IMR-90 (cell line): ENCODE measurements around the gene BET1L. TPM values are rescaled to one million over a fixed set of nuclear protein-coding genes. Genes with fewer than 3 reads are reported as not detected.

ENCODE experiments used
- ATAC-seq: fragments of 200-7000 bp; cut with Tn5 transposase; 2 replicates; pipeline ENCODE4 v1.9.1; 2020; ENCODE audit warnings: low read depth, mild to moderate bottlenecking, moderate library complexity
- BruUV-seq: library from RNA; stranded (reverse); fragments of 400-500 nt; replicated peaks from 2 replicates; lab custom pipeline; 2021; lab: Mats Ljungman, UMichigan
- CTCF ChIA-PET: fragments of 300-600 bp; formaldehyde crosslinking; extraction: SDS; loops from one replicate; lab custom pipeline; 2021; ENCODE audit warnings: antibody characterized with exemption; lab: Yijun Ruan, JAX
- POLR2A ChIA-PET: fragments of 300-600 bp; sonication (Branson Sonifier 250); formaldehyde crosslinking; loops from one replicate; lab custom pipeline; 2022; ENCODE audit warnings: antibody characterized with exemption; ENCODE audit not compliant: unreplicated experiment; lab: Charles Lee
- DNase-seq: peaks from one replicate; pipeline ENCODE4 v3.0.0; 2013
- H2AFZ ChIP-seq: replicated peaks from 2 replicates; pipeline ENCODE3; 2013; ENCODE audit warnings: low read length, mild to moderate bottlenecking; ENCODE audit not compliant: poor library complexity
- H2AK5ac ChIP-seq: 2 replicates; pipeline ENCODE4 v1.6.1; 2013; ENCODE audit warnings: low read depth, low read length, inconsistent platforms
- H2AK9ac ChIP-seq: replicated peaks from 2 replicates; pipeline ENCODE3; 2013; ENCODE audit warnings: mild to moderate bottlenecking, low read depth, low read length, moderate library complexity; ENCODE audit not compliant: poor library complexity
- H2BK120ac ChIP-seq: 2 replicates; pipeline ENCODE4 v1.6.1; 2013; ENCODE audit warnings: low read depth, low read length, inconsistent platforms
- H2BK15ac ChIP-seq: 3 replicates; pipeline ENCODE4 v1.6.1; 2013; ENCODE audit warnings: low read depth, low read length, inconsistent platforms
- H2BK20ac ChIP-seq: 2 replicates; pipeline ENCODE4 v1.6.1; 2013; ENCODE audit warnings: low read depth, mild to moderate bottlenecking, inconsistent platforms, low read length, moderate library complexity
- H2BK5ac ChIP-seq: 2 replicates; pipeline ENCODE4 v1.6.1; 2013; ENCODE audit warnings: mild to moderate bottlenecking, low read depth, low read length, inconsistent platforms; ENCODE audit not compliant: poor library complexity, severe bottlenecking
- H3K14ac ChIP-seq: replicated peaks from 2 replicates; pipeline ENCODE4 v1.6.1; 2013; ENCODE audit warnings: low read depth, low read length, inconsistent platforms
- H3K18ac ChIP-seq: 2 replicates; pipeline ENCODE4 v1.6.1; 2013; ENCODE audit warnings: low read depth, low read length, control low read depth
- H3K23ac ChIP-seq: 2 replicates; pipeline ENCODE4 v1.6.1; 2013; ENCODE audit warnings: low read depth, low read length, inconsistent platforms
- H3K27ac ChIP-seq: 2 replicates; pipeline ENCODE4 v1.5.1; 2013; ENCODE audit warnings: mild to moderate bottlenecking, control low read depth, low read length; ENCODE audit not compliant: insufficient read depth
- H3K27me3 ChIP-seq: 2 replicates; pipeline ENCODE4 v1.6.1; 2013; ENCODE audit warnings: low read length; ENCODE audit not compliant: control insufficient read depth, insufficient read depth
- H3K36me3 ChIP-seq: 2 replicates; pipeline ENCODE4 v1.6.1; 2013; ENCODE audit warnings: low read length, mixed read lengths; ENCODE audit not compliant: control insufficient read depth, insufficient read depth
- H3K4ac ChIP-seq: 2 replicates; pipeline ENCODE4 v1.6.1; 2013; ENCODE audit warnings: low read depth, low read length, inconsistent platforms
- H3K4me1 ChIP-seq: 2 replicates; pipeline ENCODE4 v1.6.1; 2013; ENCODE audit warnings: low read length, mixed read lengths; ENCODE audit not compliant: control insufficient read depth, insufficient read depth
- H3K4me2 ChIP-seq: 2 replicates; pipeline ENCODE4 v1.6.1; 2013; ENCODE audit warnings: low read depth, mild to moderate bottlenecking, control low read depth, low read length, moderate library complexity
- H3K4me3 ChIP-seq: 2 replicates; pipeline ENCODE4 v1.5.1; 2013; ENCODE audit warnings: low read depth, mild to moderate bottlenecking, control low read depth, low read length, moderate library complexity; ENCODE audit not compliant: insufficient read depth
- H3K56ac ChIP-seq: 2 replicates; pipeline ENCODE4 v1.6.1; 2013; ENCODE audit warnings: low read length, inconsistent platforms; ENCODE audit not compliant: insufficient read depth; ENCODE audit errors: extremely low read depth
- H3K79me1 ChIP-seq, 2 experiments: 2 replicates each; pipeline ENCODE4 v1.6.1; 2013; ENCODE audit warnings: low read length in 2 of 2, inconsistent platforms in 1 of 2, low read depth in 1 of 2
- H3K9ac ChIP-seq: 2 replicates; pipeline ENCODE4 v1.6.1; 2013; ENCODE audit warnings: low read depth, low read length, control low read depth
- H3K9me1 ChIP-seq: 2 replicates; pipeline ENCODE4 v1.6.1; 2013; ENCODE audit warnings: low read length, inconsistent platforms; ENCODE audit not compliant: insufficient read depth
- H3K9me3 ChIP-seq: 2 replicates; pipeline ENCODE4 v1.6.1; 2013; ENCODE audit warnings: low read length; ENCODE audit not compliant: control insufficient read depth, insufficient read depth
- H4K20me1 ChIP-seq: 2 replicates; pipeline ENCODE4 v1.6.1; 2013; ENCODE audit warnings: low read length, inconsistent platforms; ENCODE audit not compliant: insufficient read depth
- H4K5ac ChIP-seq: 2 replicates; pipeline ENCODE4 v1.6.1; 2013; ENCODE audit warnings: mild to moderate bottlenecking, low read depth, low read length, control low read depth
- H4K8ac ChIP-seq, 2 experiments: 2 replicates each; pipeline ENCODE4 v1.6.1; 2013; ENCODE audit warnings: low read depth in 2 of 2, low read length in 2 of 2, control low read depth in 1 of 2, inconsistent platforms in 1 of 2
- H4K91ac ChIP-seq: 2 replicates; pipeline ENCODE4 v1.6.1; 2013; ENCODE audit warnings: low read depth, low read length, inconsistent platforms; ENCODE audit not compliant: insufficient read depth
- BHLHE40 ChIP-seq: fragments of 150-350 bp; IDR thresholded peaks from 2 replicates; pipeline ENCODE4 v1.6.1; 2016; ENCODE audit warnings: mild to moderate bottlenecking, low read depth, low read length
- CEBPB ChIP-seq: IDR thresholded peaks from 2 replicates; pipeline ENCODE4 v1.6.1; 2012; ENCODE audit warnings: low read depth, low read length, improper control_type of control experiment
- CHD1 ChIP-seq: IDR thresholded peaks from 2 replicates; pipeline ENCODE4 v1.6.1; 2012; ENCODE audit warnings: low read depth, low read length, improper control_type of control experiment
- MAFK ChIP-seq: IDR thresholded peaks from 2 replicates; pipeline ENCODE4 v1.6.1; 2012; ENCODE audit warnings: low read depth, low read length, improper control_type of control experiment
- MAZ ChIP-seq: IDR thresholded peaks from 2 replicates; pipeline ENCODE4 v1.6.1; 2012; ENCODE audit warnings: low read depth, mild to moderate bottlenecking, low read length, improper control_type of control experiment, moderate library complexity, borderline replicate concordance
- MXI1 ChIP-seq: IDR thresholded peaks from 2 replicates; pipeline ENCODE4 v1.6.1; 2012; ENCODE audit warnings: low read depth, mild to moderate bottlenecking, low read length, moderate library complexity, borderline replicate concordance
- POLR2A ChIP-seq: IDR thresholded peaks from 2 replicates; pipeline ENCODE4 v1.6.1; 2012; ENCODE audit warnings: mild to moderate bottlenecking, low read depth, low read length
- RFX5 ChIP-seq: IDR thresholded peaks from 2 replicates; pipeline ENCODE4 v1.8.0; 2012; ENCODE audit warnings: low read depth, mild to moderate bottlenecking, low read length, moderate library complexity
- SMC3 ChIP-seq: fragments of 150-350 bp; IDR thresholded peaks from 2 replicates; pipeline ENCODE4 v1.6.1; 2016; ENCODE audit warnings: low read depth, mild to moderate bottlenecking, antibody characterized with exemption, low read length, moderate library complexity
- USF2 ChIP-seq: fragments of 150-350 bp; IDR thresholded peaks from 2 replicates; pipeline ENCODE4 v1.6.1; 2017; ENCODE audit warnings: mild to moderate bottlenecking, antibody characterized with exemption, low read length, low read depth
- WGBS, 2 experiments: methylation state at CpG; one replicate each; pipeline versions ENCODE4 v1.1.5 to v1.1.7; 2013; ENCODE audit warnings: missing lambda C conversion rate in 2 of 2; ENCODE audit not compliant: insufficient read length in 1 of 2; ENCODE audit errors: extremely low coverage in 2 of 2; 5-methylcytosine and 5-hydroxymethylcytosine counted together
- dilution Hi-C: fragments of 300-500 bp; cut with HindIII; formaldehyde crosslinking; loops from one replicate; pipeline ENCODE4 v1.14.3; 2018; ENCODE audit warnings: low sequenced_read_pairs; ENCODE audit not compliant: unreplicated experiment
- in situ Hi-C: fragments of 300-500 bp; cut with MboI; formaldehyde crosslinking; loops from 3 replicates; pipeline ENCODE4 v1.14.3; 2019; ENCODE audit warnings: low sequenced_read_pairs, inconsistent platforms, mixed read lengths
- intact Hi-C: fragments of 100-400 bp; cut with micrococcal nuclease; formaldehyde crosslinking; loops from 2 replicates; pipeline ENCODE4 v1.10.0; 2022
- polyA plus RNA-seq, 3 experiments: library from polyadenylated mRNA; depleted of rRNA; stranded (reverse); fragments of >200 nt; gene quantifications; 2 replicates each; pipeline ENCODE4 v1.2.3, GENCODE V29; 2012; ENCODE audit warnings: low replicate concordance in 1 of 3
- total RNA-seq: library from RNA; depleted of rRNA; stranded (reverse); fragments of >200 nt; gene quantifications from 2 replicates; pipeline ENCODE4 v1.2.3, GENCODE V29; 2012
- TF ChIP-seq, protein P1 (sequence below): conservative IDR thresholded peaks from 2 replicates; pipeline ENCODE4 v1.5.1; 2012; ENCODE audit warnings: mild to moderate bottlenecking, low read depth, low read length, improper control_type of control experiment
- TF ChIP-seq, protein P2 (sequence below): fragments of 150-350 bp; IDR thresholded peaks from 2 replicates; pipeline ENCODE4 v1.6.1; 2016; ENCODE audit warnings: low read depth, mild to moderate bottlenecking, low read length, moderate library complexity, borderline replicate concordance

Gene BET1L
- total and polyA plus RNA-seq, 2 of the 4 experiments (the other 2 are of a cell fraction): 10.8 to 90.7 TPM

- Histone ChIP-seq H3K4me3 (peak within 1 kb of the TSS; percentile 88), H2AK5ac (peak within 1 kb of the TSS; percentile 84), H3K9ac (peak within 1 kb of the TSS; percentile 87), H3K27me3 (no peaks in the 10 kb centered on the region), H2BK5ac (peak within 1 kb of the TSS; percentile 84), H2AFZ (peak within 1 kb of the TSS; percentile 98), H3K27ac (peak within 1 kb of the TSS; percentile 85), H3K9me1 (0 out of 2 replicates have a peak, but pooled peaks cover 5% of the 10 kb centered on the region), H3K9me3 (no peaks in the 10 kb centered on the region), H4K91ac (peak within 1 kb of the TSS; percentile 68), H4K8ac (peak within 1 kb of the TSS; percentile 83 to 92), H2BK120ac (peak within 1 kb of the TSS; percentile 49; the same call in 1 of the 2 replicates), H2AK9ac (peak within 1 kb of the TSS; percentile 98), H3K14ac (peak within 1 kb of the TSS; percentile 99), H3K36me3 (peaks cover 8% of the 10 kb centered on the region; the same call in 1 of the 2 replicates), H3K4me1 (peaks cover 2% of the 10 kb centered on the region), H3K4ac (peak within 1 kb of the TSS; percentile 88), H3K18ac (peak within 1 kb of the TSS; percentile 54), H4K5ac (peak within 1 kb of the TSS; percentile 72), H4K20me1 (peaks cover 11% of the 10 kb centered on the region), H3K23ac (peak within 1 kb of the TSS; percentile 98), H2BK15ac (0 out of 3 replicates have a peak within 1 kb of the TSS, but pooled peaks have one; percentile 30), H2BK20ac (no peak within 1 kb of the TSS), H3K56ac (peak within 1 kb of the TSS; percentile 86), H3K4me2 (peak within 1 kb of the TSS; percentile 98), H3K79me1 (peaks cover 18 to 57% of the 10 kb centered on the region in 2 experiments)
- no TSS peak for BruUV-seq
- ChIA-PET POLR2A (interaction anchor here (0.7 kb wide), 2 partner anchors 12 to 114 kb away, joined by 3 to 4 read pairs; no protein-coding TSS in a partner anchor), CTCF (no interaction called here)
- peak; percentile 81 for DNase-seq
- in situ Hi-C loops (no loop called here), dilution Hi-C loops (no loop called here), intact Hi-C loops (no loop called here)
- peak; percentile 89 for ATAC-seq
- TF ChIP-seq MXI1 (peak; percentile 34; the same call in 1 of the 2 replicates), RFX5 (no peak), SMC3 (no peak), CEBPB (no peak), POLR2A (peak; percentile 83), USF2 (no peak), MAFK (no peak), CHD1 (peak; percentile 84; the same call in 1 of the 2 replicates), BHLHE40 (no peak), MAZ (no peak; the same call in 1 of the 2 replicates)
- TF ChIP-seq, protein P1, sequence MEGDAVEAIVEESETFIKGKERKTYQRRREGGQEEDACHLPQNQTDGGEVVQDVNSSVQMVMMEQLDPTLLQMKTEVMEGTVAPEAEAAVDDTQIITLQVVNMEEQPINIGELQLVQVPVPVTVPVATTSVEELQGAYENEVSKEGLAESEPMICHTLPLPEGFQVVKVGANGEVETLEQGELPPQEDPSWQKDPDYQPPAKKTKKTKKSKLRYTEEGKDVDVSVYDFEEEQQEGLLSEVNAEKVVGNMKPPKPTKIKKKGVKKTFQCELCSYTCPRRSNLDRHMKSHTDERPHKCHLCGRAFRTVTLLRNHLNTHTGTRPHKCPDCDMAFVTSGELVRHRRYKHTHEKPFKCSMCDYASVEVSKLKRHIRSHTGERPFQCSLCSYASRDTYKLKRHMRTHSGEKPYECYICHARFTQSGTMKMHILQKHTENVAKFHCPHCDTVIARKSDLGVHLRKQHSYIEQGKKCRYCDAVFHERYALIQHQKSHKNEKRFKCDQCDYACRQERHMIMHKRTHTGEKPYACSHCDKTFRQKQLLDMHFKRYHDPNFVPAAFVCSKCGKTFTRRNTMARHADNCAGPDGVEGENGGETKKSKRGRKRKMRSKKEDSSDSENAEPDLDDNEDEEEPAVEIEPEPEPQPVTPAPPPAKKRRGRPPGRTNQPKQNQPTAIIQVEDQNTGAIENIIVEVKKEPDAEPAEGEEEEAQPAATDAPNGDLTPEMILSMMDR: no peak
- TF ChIP-seq, protein P2, sequence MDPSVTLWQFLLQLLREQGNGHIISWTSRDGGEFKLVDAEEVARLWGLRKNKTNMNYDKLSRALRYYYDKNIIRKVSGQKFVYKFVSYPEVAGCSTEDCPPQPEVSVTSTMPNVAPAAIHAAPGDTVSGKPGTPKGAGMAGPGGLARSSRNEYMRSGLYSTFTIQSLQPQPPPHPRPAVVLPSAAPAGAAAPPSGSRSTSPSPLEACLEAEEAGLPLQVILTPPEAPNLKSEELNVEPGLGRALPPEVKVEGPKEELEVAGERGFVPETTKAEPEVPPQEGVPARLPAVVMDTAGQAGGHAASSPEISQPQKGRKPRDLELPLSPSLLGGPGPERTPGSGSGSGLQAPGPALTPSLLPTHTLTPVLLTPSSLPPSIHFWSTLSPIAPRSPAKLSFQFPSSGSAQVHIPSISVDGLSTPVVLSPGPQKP: no peak
- WGBS, 2 experiments: 1% methylated on average over 26 of the region's 62 CpGs; no CpG with 5 or more reads in 1 of the 2 experiments
These were observed 29.9 kb upstream of the BET1L start, which contains the start of gene PSMD13 for GRCh38 chr11:236774-237767. Gene PSMD13, plus strand, starts transcription at chr11:236976. Its CDS starts 74 bp downstream, at chr11:237050.
